ENCODE measurements around the gene SENP5. TPM values are rescaled to one million over a fixed set of nuclear protein-coding genes. Genes with fewer than 3 reads are reported as not detected.

Gene SENP5
- total and polyA plus RNA-seq, 2 experiments from 2014 or later: 8.1 to 30.5 TPM

GRCh38 chr3:196976941-196977340, 109.2 kb downstream of the SENP5 start:
- TF ChIP-seq CTCF (IDR thresholded peaks at IDR 0.05; ENCODE audit: low read depth, low read length): no peak

GRCh38 chr3:196979545-196979944, 111.8 kb downstream of the SENP5 start:
- no peaks in the 10 kb centered on the region for H3K4me1 ChIP-seq (ENCODE audit: low read depth)
- peak in 1 of 2 donors; percentile 89 for DNase-seq (ENCODE audit: low read depth in 1 of 2, low spot score in 1 of 2)
- H3K4me3 ChIP-seq: no peak overlapping the region
- H3K36me3 ChIP-seq: no peaks in the 10 kb centered on the region
- no peaks in the 10 kb centered on the region for H3K9me3 ChIP-seq (ENCODE audit: low read depth)
- no peak overlapping the region for H3K27ac ChIP-seq
- TF ChIP-seq CTCF (IDR thresholded peaks at IDR 0.05; ENCODE audit: low read depth, low read length): no peak
- no peaks in the 10 kb centered on the region for H3K27me3 ChIP-seq

More at GRCh38 chr3:196976941-196977340, 109.2 kb downstream of the SENP5 start:
- Histone ChIP-seq H3K4me1 (ENCODE audit: low read depth) (no peaks in the 10 kb centered on the region), H3K36me3 (no peaks in the 10 kb centered on the region), H3K27me3 (no peaks in the 10 kb centered on the region), H3K9me3 (ENCODE audit: low read depth) (no peaks in the 10 kb centered on the region), H3K4me3 (no peak overlapping the region), H3K27ac (no peak overlapping the region)
- DNase-seq (ENCODE audit: low read depth in 1 of 2, low spot score in 1 of 2): no peak

DNA sequence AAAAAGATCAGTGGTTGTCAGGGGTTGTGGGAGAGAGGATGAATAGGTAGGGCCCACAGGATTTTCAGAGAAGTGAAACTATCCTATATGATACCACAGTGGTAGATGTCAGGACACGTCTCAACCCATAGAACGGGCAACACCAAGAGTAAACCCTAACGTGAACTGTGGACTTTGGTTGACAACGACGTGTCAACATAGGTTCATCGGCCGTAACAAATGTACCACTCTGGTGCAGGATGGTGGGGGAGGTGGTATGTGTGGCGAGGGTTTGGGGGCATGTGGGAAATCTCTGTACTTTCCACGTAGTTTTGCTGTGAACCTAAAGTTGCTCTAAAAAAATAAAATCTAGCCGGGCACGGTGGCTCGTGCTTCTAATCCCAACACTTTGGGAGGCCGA, 113.9 kb downstream of the SENP5 start:
- TF ChIP-seq CTCF (IDR thresholded peaks at IDR 0.05; ENCODE audit: low read depth, low read length): no peak
- no peak for DNase-seq (ENCODE audit: low read depth in 1 of 2, low spot score in 1 of 2)
- Histone ChIP-seq H3K4me1 (ENCODE audit: low read depth) (no peaks in the 10 kb centered on the region), H3K4me3 (no peak overlapping the region), H3K27me3 (no peaks in the 10 kb centered on the region), H3K36me3 (no peaks in the 10 kb centered on the region), H3K9me3 (ENCODE audit: low read depth) (no peaks in the 10 kb centered on the region), H3K27ac (no peak overlapping the region)

- Histone ChIP-seq H3K9me3 (ENCODE audit: low read depth) (no peaks in the 10 kb centered on the region), H3K36me3 (no peaks in the 10 kb centered on the region), H3K27me3 (no peaks in the 10 kb centered on the region), H3K27ac (no peak overlapping the region), H3K4me3 (no peak overlapping the region), H3K4me1 (ENCODE audit: low read depth) (peaks cover 8% of the 10 kb centered on the region)
- no peak for DNase-seq (ENCODE audit: low read depth in 1 of 2, low spot score in 1 of 2)
- no peak for TF ChIP-seq CTCF (IDR thresholded peaks at IDR 0.05; ENCODE audit: low read depth, low read length)
Measured at GRCh38 chr3:196983186-196983585, 115.5 kb downstream of the SENP5 start.

Other genes with a start within 250 kb of the SENP5 start
- gene NRROS, start 228.2 kb upstream of the SENP5 start, total RNA-seq: 1.3 and 1.6 TPM in 2 replicates
- gene NRROS, start 228.2 kb upstream of the SENP5 start, polyA plus RNA-seq: not detected in 2 replicates
- gene CEP19, start 155.7 kb upstream of the SENP5 start, total RNA-seq: 2.9 and 5.0 TPM in 2 replicates
- 8.2 and 9.3 TPM in 2 replicates for gene CEP19, start 155.7 kb upstream of the SENP5 start, polyA plus RNA-seq
- gene PIGX, start 155.5 kb upstream of the SENP5 start, total RNA-seq: 21.7 and 61.3 TPM in 2 replicates
- 54.5 and 61.2 TPM in 2 replicates for gene PIGX, start 155.5 kb upstream of the SENP5 start, polyA plus RNA-seq
- 19.1 and 48.6 TPM in 2 replicates for gene PAK2, start 128.1 kb upstream of the SENP5 start, total RNA-seq
- gene PAK2, start 128.1 kb upstream of the SENP5 start, polyA plus RNA-seq: 18.5 and 35.4 TPM in 2 replicates
- 51.8 and 52.9 TPM in 2 replicates for gene NCBP2, start 74.6 kb downstream of the SENP5 start, total RNA-seq
- gene NCBP2, start 74.6 kb downstream of the SENP5 start, polyA plus RNA-seq: 98.9 and 106 TPM in 2 replicates
- gene PIGZ, start 100.9 kb downstream of the SENP5 start, total RNA-seq: 4.2 and 8.1 TPM in 2 replicates
- gene PIGZ, start 100.9 kb downstream of the SENP5 start, polyA plus RNA-seq: 4.1 and 6.8 TPM in 2 replicates
- gene MELTF, start 161.9 kb downstream of the SENP5 start, total RNA-seq: 9.0 and 17.8 TPM in 2 replicates
- 12.0 and 16.0 TPM in 2 replicates for gene MELTF, start 161.9 kb downstream of the SENP5 start, polyA plus RNA-seq